GM12878 (cell line): ENCODE data around the gene HOMER2.

Source experiments
- CTCF ChIP-seq, 3 experiments: IDR thresholded peaks in 2 of 3; conservative IDR thresholded peaks in 1 of 3; 2 replicates each; pipeline ENCODE4 v1.5.1; 2011; ENCODE audit warnings: low read depth in 3 of 3, low read length in 3 of 3, mild to moderate bottlenecking in 3 of 3, control low read depth in 2 of 3, moderate library complexity in 2 of 3, inconsistent platforms in 1 of 3, mixed read lengths in 1 of 3; ENCODE audit not compliant: control insufficient read depth in 2 of 3, insufficient read depth in 1 of 3; ENCODE audit errors: extremely low read depth in 1 of 3
- KDM1A ChIP-seq: fragments of 200-600 bp; sonication (generic); IDR thresholded peaks from 2 replicates; pipeline ENCODE4 v1.6.1; 2016; ENCODE audit warnings: borderline replicate concordance
- SMARCA5 ChIP-seq: fragments of 450-650 bp; IDR thresholded peaks from 2 replicates; pipeline ENCODE4 v1.6.1; 2017; ENCODE audit warnings: mild to moderate bottlenecking
- SUPT20H ChIP-seq: IDR thresholded peaks from 2 replicates; pipeline ENCODE4 v1.6.1; 2011; ENCODE audit warnings: low read depth, mild to moderate bottlenecking, low read length, moderate library complexity, borderline replicate concordance; ENCODE audit not compliant: control insufficient read depth
- TF ChIP-seq, protein P1 (sequence below): IDR thresholded peaks from 2 replicates; pipeline ENCODE4 v1.6.1; 2012; ENCODE audit warnings: low read length, inconsistent platforms

- no peak for TF ChIP-seq CTCF (IDR thresholded peaks at IDR 0.05 in 2 of 3, conservative IDR thresholded peaks at IDR 0.05 in 1 of 3; ENCODE audit: control insufficient read depth in 2 of 3, extremely low read depth in 1 of 3, insufficient read depth in 1 of 3, low read depth in 3 of 3, low read length in 3 of 3)
- TF ChIP-seq SUPT20H = no peak
- TF ChIP-seq, protein P1, sequence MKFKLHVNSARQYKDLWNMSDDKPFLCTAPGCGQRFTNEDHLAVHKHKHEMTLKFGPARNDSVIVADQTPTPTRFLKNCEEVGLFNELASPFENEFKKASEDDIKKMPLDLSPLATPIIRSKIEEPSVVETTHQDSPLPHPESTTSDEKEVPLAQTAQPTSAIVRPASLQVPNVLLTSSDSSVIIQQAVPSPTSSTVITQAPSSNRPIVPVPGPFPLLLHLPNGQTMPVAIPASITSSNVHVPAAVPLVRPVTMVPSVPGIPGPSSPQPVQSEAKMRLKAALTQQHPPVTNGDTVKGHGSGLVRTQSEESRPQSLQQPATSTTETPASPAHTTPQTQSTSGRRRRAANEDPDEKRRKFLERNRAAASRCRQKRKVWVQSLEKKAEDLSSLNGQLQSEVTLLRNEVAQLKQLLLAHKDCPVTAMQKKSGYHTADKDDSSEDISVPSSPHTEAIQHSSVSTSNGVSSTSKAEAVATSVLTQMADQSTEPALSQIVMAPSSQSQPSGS = no peak
- TF ChIP-seq KDM1A = no peak
- TF ChIP-seq SMARCA5 = no peak
These were observed 14.2 kb upstream of the HOMER2 start for GRCh38 chr15:82966671-82967071.
